IMR-90 (cell line): ENCODE data around the gene DNAJC30. TPM values are rescaled to one million over a fixed set of nuclear protein-coding genes. Genes with fewer than 3 reads are reported as not detected.

ENCODE experiments used
- ATAC-seq: fragments of 200-7000 bp; cut with Tn5 transposase; 2 replicates; pipeline ENCODE4 v1.9.1; 2020; ENCODE audit warnings: low read depth, mild to moderate bottlenecking, moderate library complexity
- BruUV-seq: library from RNA; stranded (reverse); fragments of 400-500 nt; replicated peaks from 2 replicates; lab custom pipeline; 2021; lab: Mats Ljungman, UMichigan
- CTCF ChIA-PET: fragments of 300-600 bp; formaldehyde crosslinking; extraction: SDS; loops from one replicate; lab custom pipeline; 2021; ENCODE audit warnings: antibody characterized with exemption; lab: Yijun Ruan, JAX
- POLR2A ChIA-PET: fragments of 300-600 bp; sonication (Branson Sonifier 250); formaldehyde crosslinking; loops from one replicate; lab custom pipeline; 2022; ENCODE audit warnings: antibody characterized with exemption; ENCODE audit not compliant: unreplicated experiment; lab: Charles Lee
- DNase-seq: peaks from one replicate; pipeline ENCODE4 v3.0.0; 2013
- H2AFZ ChIP-seq: replicated peaks from 2 replicates; pipeline ENCODE3; 2013; ENCODE audit warnings: low read length, mild to moderate bottlenecking; ENCODE audit not compliant: poor library complexity
- H2AK5ac ChIP-seq: 2 replicates; pipeline ENCODE4 v1.6.1; 2013; ENCODE audit warnings: low read depth, low read length, inconsistent platforms
- H2AK9ac ChIP-seq: replicated peaks from 2 replicates; pipeline ENCODE3; 2013; ENCODE audit warnings: mild to moderate bottlenecking, low read depth, low read length, moderate library complexity; ENCODE audit not compliant: poor library complexity
- H2BK120ac ChIP-seq: 2 replicates; pipeline ENCODE4 v1.6.1; 2013; ENCODE audit warnings: low read depth, low read length, inconsistent platforms
- H2BK15ac ChIP-seq: 3 replicates; pipeline ENCODE4 v1.6.1; 2013; ENCODE audit warnings: low read depth, low read length, inconsistent platforms
- H2BK20ac ChIP-seq: 2 replicates; pipeline ENCODE4 v1.6.1; 2013; ENCODE audit warnings: low read depth, mild to moderate bottlenecking, inconsistent platforms, low read length, moderate library complexity
- H2BK5ac ChIP-seq: 2 replicates; pipeline ENCODE4 v1.6.1; 2013; ENCODE audit warnings: mild to moderate bottlenecking, low read depth, low read length, inconsistent platforms; ENCODE audit not compliant: poor library complexity, severe bottlenecking
- H3K14ac ChIP-seq: replicated peaks from 2 replicates; pipeline ENCODE4 v1.6.1; 2013; ENCODE audit warnings: low read depth, low read length, inconsistent platforms
- H3K18ac ChIP-seq: 2 replicates; pipeline ENCODE4 v1.6.1; 2013; ENCODE audit warnings: low read depth, low read length, control low read depth
- H3K23ac ChIP-seq: 2 replicates; pipeline ENCODE4 v1.6.1; 2013; ENCODE audit warnings: low read depth, low read length, inconsistent platforms
- H3K27ac ChIP-seq: 2 replicates; pipeline ENCODE4 v1.5.1; 2013; ENCODE audit warnings: mild to moderate bottlenecking, control low read depth, low read length; ENCODE audit not compliant: insufficient read depth
- H3K27me3 ChIP-seq: 2 replicates; pipeline ENCODE4 v1.6.1; 2013; ENCODE audit warnings: low read length; ENCODE audit not compliant: control insufficient read depth, insufficient read depth
- H3K36me3 ChIP-seq: 2 replicates; pipeline ENCODE4 v1.6.1; 2013; ENCODE audit warnings: low read length, mixed read lengths; ENCODE audit not compliant: control insufficient read depth, insufficient read depth
- H3K4ac ChIP-seq: 2 replicates; pipeline ENCODE4 v1.6.1; 2013; ENCODE audit warnings: low read depth, low read length, inconsistent platforms
- H3K4me1 ChIP-seq: 2 replicates; pipeline ENCODE4 v1.6.1; 2013; ENCODE audit warnings: low read length, mixed read lengths; ENCODE audit not compliant: control insufficient read depth, insufficient read depth
- H3K4me2 ChIP-seq: 2 replicates; pipeline ENCODE4 v1.6.1; 2013; ENCODE audit warnings: low read depth, mild to moderate bottlenecking, control low read depth, low read length, moderate library complexity
- H3K4me3 ChIP-seq: 2 replicates; pipeline ENCODE4 v1.5.1; 2013; ENCODE audit warnings: low read depth, mild to moderate bottlenecking, control low read depth, low read length, moderate library complexity; ENCODE audit not compliant: insufficient read depth
- H3K56ac ChIP-seq: 2 replicates; pipeline ENCODE4 v1.6.1; 2013; ENCODE audit warnings: low read length, inconsistent platforms; ENCODE audit not compliant: insufficient read depth; ENCODE audit errors: extremely low read depth
- H3K79me1 ChIP-seq, 2 experiments: 2 replicates each; pipeline ENCODE4 v1.6.1; 2013; ENCODE audit warnings: low read length in 2 of 2, inconsistent platforms in 1 of 2, low read depth in 1 of 2
- H3K9ac ChIP-seq: 2 replicates; pipeline ENCODE4 v1.6.1; 2013; ENCODE audit warnings: low read depth, low read length, control low read depth
- H3K9me1 ChIP-seq: 2 replicates; pipeline ENCODE4 v1.6.1; 2013; ENCODE audit warnings: low read length, inconsistent platforms; ENCODE audit not compliant: insufficient read depth
- H3K9me3 ChIP-seq: 2 replicates; pipeline ENCODE4 v1.6.1; 2013; ENCODE audit warnings: low read length; ENCODE audit not compliant: control insufficient read depth, insufficient read depth
- H4K20me1 ChIP-seq: 2 replicates; pipeline ENCODE4 v1.6.1; 2013; ENCODE audit warnings: low read length, inconsistent platforms; ENCODE audit not compliant: insufficient read depth
- H4K5ac ChIP-seq: 2 replicates; pipeline ENCODE4 v1.6.1; 2013; ENCODE audit warnings: mild to moderate bottlenecking, low read depth, low read length, control low read depth
- H4K8ac ChIP-seq, 2 experiments: 2 replicates each; pipeline ENCODE4 v1.6.1; 2013; ENCODE audit warnings: low read depth in 2 of 2, low read length in 2 of 2, control low read depth in 1 of 2, inconsistent platforms in 1 of 2
- H4K91ac ChIP-seq: 2 replicates; pipeline ENCODE4 v1.6.1; 2013; ENCODE audit warnings: low read depth, low read length, inconsistent platforms; ENCODE audit not compliant: insufficient read depth
- CEBPB ChIP-seq: IDR thresholded peaks from 2 replicates; pipeline ENCODE4 v1.6.1; 2012; ENCODE audit warnings: low read depth, low read length, improper control_type of control experiment
- FOS ChIP-seq: fragments of 150-350 bp; IDR thresholded peaks from 2 replicates; pipeline ENCODE4 v1.6.1; 2016; ENCODE audit warnings: low read depth, low read length
- MAZ ChIP-seq: IDR thresholded peaks from 2 replicates; pipeline ENCODE4 v1.6.1; 2012; ENCODE audit warnings: low read depth, mild to moderate bottlenecking, low read length, improper control_type of control experiment, moderate library complexity, borderline replicate concordance
- RAD21 ChIP-seq: IDR thresholded peaks from 2 replicates; pipeline ENCODE4 v1.6.1; 2012; ENCODE audit warnings: low read length, improper control_type of control experiment
- RCOR1 ChIP-seq: IDR thresholded peaks from 2 replicates; pipeline ENCODE4 v1.6.1; 2012; ENCODE audit warnings: mild to moderate bottlenecking, low read length, improper control_type of control experiment; ENCODE audit not compliant: insufficient replicate concordance
- WGBS, 2 experiments: methylation state at CpG; one replicate each; pipeline versions ENCODE4 v1.1.5 to v1.1.7; 2013; ENCODE audit warnings: missing lambda C conversion rate in 2 of 2; ENCODE audit not compliant: insufficient read length in 1 of 2; ENCODE audit errors: extremely low coverage in 2 of 2; 5-methylcytosine and 5-hydroxymethylcytosine counted together
- dilution Hi-C: fragments of 300-500 bp; cut with HindIII; formaldehyde crosslinking; loops from one replicate; pipeline ENCODE4 v1.14.3; 2018; ENCODE audit warnings: low sequenced_read_pairs; ENCODE audit not compliant: unreplicated experiment
- in situ Hi-C: fragments of 300-500 bp; cut with MboI; formaldehyde crosslinking; loops from 3 replicates; pipeline ENCODE4 v1.14.3; 2019; ENCODE audit warnings: low sequenced_read_pairs, inconsistent platforms, mixed read lengths
- intact Hi-C: fragments of 100-400 bp; cut with micrococcal nuclease; formaldehyde crosslinking; loops from 2 replicates; pipeline ENCODE4 v1.10.0; 2022
- polyA plus RNA-seq, 3 experiments: library from polyadenylated mRNA; depleted of rRNA; stranded (reverse); fragments of >200 nt; gene quantifications; 2 replicates each; pipeline ENCODE4 v1.2.3, GENCODE V29; 2012; ENCODE audit warnings: low replicate concordance in 1 of 3
- total RNA-seq: library from RNA; depleted of rRNA; stranded (reverse); fragments of >200 nt; gene quantifications from 2 replicates; pipeline ENCODE4 v1.2.3, GENCODE V29; 2012
- TF ChIP-seq, protein P1 (sequence below): fragments of 150-350 bp; IDR thresholded peaks from 2 replicates; pipeline ENCODE4 v1.6.1; 2016; ENCODE audit warnings: low read depth, mild to moderate bottlenecking, low read length, moderate library complexity, borderline replicate concordance

DNAJC30 gene
- total and polyA plus RNA-seq, 2 of the 4 experiments (the other 2 are of a cell fraction), result 1.6 to 9.0 TPM

DNA sequence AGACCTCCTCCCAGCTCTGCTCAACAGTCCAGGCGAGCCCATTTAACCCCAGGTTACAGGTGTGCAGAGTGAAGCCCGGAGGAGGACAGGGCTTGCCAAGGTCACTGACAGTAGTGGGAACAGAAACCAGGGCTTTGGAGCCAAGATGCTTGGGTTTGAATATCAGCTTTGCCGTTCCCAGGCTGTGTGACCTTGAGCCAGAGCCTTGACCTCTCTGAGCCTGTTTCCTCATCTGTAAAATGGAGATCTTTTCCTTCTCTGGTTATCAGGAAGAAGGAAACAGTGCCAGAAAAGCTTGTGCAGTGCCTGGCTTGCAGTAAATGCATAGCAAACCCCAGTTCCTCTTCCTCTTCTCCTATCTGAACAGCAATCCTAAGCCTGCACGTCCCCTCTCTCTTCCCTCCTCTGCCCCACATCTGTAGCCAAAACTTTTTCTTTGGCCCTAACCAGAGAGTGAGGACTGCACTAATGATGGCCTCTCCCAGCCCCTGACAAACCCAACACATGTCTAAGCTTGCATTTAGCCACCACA is 37.5 kb downstream of the DNAJC30 start:
- DNase-seq, result no peak
- no peak overlapping the region for H4K8ac ChIP-seq

More for the DNA sequence above, 37.5 kb downstream of the DNAJC30 start:
- BruUV-seq, result no TSS peak
- WGBS, 2 experiments, result 25% methylated on average over 1 of the region's 4 CpGs; no CpG with 5 or more reads in 1 of the 2 experiments
- H2AK5ac ChIP-seq, result no peak overlapping the region
- H2BK5ac ChIP-seq, result no peak overlapping the region
- H4K91ac ChIP-seq, result no peak overlapping the region
- H2AFZ ChIP-seq, result no peak overlapping the region
- no peak overlapping the region for H3K9ac ChIP-seq
- H3K4me2 ChIP-seq, result no peak overlapping the region
- peaks cover 72% of the 10 kb centered on the region for H3K27me3 ChIP-seq
- H3K9me3 ChIP-seq, result peaks cover 4% of the 10 kb centered on the region
- no peak overlapping the region for H2BK120ac ChIP-seq
- H2BK20ac ChIP-seq, result no peak overlapping the region
- no peak overlapping the region for H3K56ac ChIP-seq
- no peaks in the 10 kb centered on the region for H3K9me1 ChIP-seq
- H3K79me1 ChIP-seq, result no peaks in the 10 kb centered on the region
- CTCF ChIA-PET, result interaction anchor here (0.6 to 1.3 kb wide), 2 partner anchors 11 to 19 kb away, joined by 4 read pairs; no protein-coding TSS in a partner anchor
- H4K5ac ChIP-seq, result no peak overlapping the region
- no peak overlapping the region for H3K18ac ChIP-seq
- POLR2A ChIA-PET, result no interaction called here
- no peak overlapping the region for H2AK9ac ChIP-seq
- no peak overlapping the region for H3K23ac ChIP-seq
- no peak for ATAC-seq
- no peak overlapping the region for H3K4ac ChIP-seq
- H4K20me1 ChIP-seq, result no peaks in the 10 kb centered on the region
- H3K36me3 ChIP-seq, result no peaks in the 10 kb centered on the region
- no peaks in the 10 kb centered on the region; the same call in 1 of the 2 replicates for H3K4me1 ChIP-seq
- H2BK15ac ChIP-seq, result no peak overlapping the region
- in situ Hi-C loops (no loop called here), intact Hi-C loops (no loop called here), dilution Hi-C loops (no loop called here)
- no peak overlapping the region for H3K4me3 ChIP-seq
- TF ChIP-seq RAD21 (no peak), RCOR1 (no peak), FOS (no peak), MAZ (no peak), CEBPB (no peak)
- TF ChIP-seq, protein P1, sequence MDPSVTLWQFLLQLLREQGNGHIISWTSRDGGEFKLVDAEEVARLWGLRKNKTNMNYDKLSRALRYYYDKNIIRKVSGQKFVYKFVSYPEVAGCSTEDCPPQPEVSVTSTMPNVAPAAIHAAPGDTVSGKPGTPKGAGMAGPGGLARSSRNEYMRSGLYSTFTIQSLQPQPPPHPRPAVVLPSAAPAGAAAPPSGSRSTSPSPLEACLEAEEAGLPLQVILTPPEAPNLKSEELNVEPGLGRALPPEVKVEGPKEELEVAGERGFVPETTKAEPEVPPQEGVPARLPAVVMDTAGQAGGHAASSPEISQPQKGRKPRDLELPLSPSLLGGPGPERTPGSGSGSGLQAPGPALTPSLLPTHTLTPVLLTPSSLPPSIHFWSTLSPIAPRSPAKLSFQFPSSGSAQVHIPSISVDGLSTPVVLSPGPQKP, result no peak
- no peak overlapping the region for H3K14ac ChIP-seq
- no peak overlapping the region for H3K27ac ChIP-seq
